ENCODE measurements around the gene NUDT5. TPM values are rescaled to one million over a fixed set of nuclear protein-coding genes. Genes with fewer than 3 reads are reported as not detected.
"Not testable (repeated sequence)": the region's sequence is repeated elsewhere in the genome, so short reads cannot be mapped to it uniquely, and the experiment has no call there.

NUDT5 gene
- total RNA-seq, 1 experiment from 2014 or later, result 96.9 TPM

DNA sequence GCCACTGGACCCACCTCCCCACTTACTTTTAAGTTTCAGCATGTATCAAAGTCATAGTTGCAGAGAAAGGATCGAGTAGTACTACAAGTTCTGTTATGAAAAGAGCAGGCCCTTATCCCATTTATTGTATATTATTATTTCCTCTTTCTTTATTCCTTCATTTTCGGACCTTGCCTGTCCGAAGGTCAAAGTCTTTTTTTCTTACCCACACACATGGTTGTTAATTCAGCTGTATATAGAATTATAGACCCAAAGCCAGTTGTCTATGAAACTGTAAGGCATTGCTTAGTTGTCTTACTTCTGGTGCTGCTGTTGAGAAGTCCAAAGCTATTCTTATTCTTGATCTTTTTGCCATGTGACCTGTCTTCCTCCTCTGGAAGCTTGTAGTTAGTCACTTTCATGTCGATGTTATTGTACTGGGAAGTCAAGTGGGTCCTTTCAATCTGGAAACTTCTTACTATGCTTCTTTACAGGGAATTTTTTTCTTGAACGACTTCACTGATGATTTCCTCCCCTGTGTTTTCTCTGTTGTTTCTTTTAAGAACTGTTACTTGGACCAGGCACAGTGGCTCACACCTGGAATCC, 8.3 kb downstream of the NUDT5 start:
- Histone ChIP-seq H3K9ac (ENCODE audit: low read length) (no peak overlapping the region), H3K79me2 (ENCODE audit: low read length) (peaks cover 66% of the 10 kb centered on the region)

GRCh38 chr10:12186323-12186722, 9.4 kb downstream of the NUDT5 start:
- no peaks in the 10 kb centered on the region for H3K9me2 ChIP-seq (replicated peaks; ENCODE audit: insufficient read depth, low read length)
- H3K79me2 ChIP-seq (ENCODE audit: low read length), result peaks cover 55% of the 10 kb centered on the region
- H2AFZ ChIP-seq (ENCODE audit: low read length), result no peak overlapping the region
- no peaks in the 10 kb centered on the region for H3K27me3 ChIP-seq (ENCODE audit: low read length)
- H3K36me3 ChIP-seq (ENCODE audit: insufficient read depth, low read length), result peaks cover 24% of the 10 kb centered on the region; the same call in 1 of the 2 replicates
- no peaks in the 10 kb centered on the region for H4K20me1 ChIP-seq (ENCODE audit: insufficient read depth, low read depth, low read length)
- no peak for DNase-seq
- H3K27ac ChIP-seq (ENCODE audit: low read length), result no peak overlapping the region
- no peak overlapping the region for H3K4me3 ChIP-seq (ENCODE audit: low read length)
- no peaks in the 10 kb centered on the region for H3K9me3 ChIP-seq (ENCODE audit: low read length)
- no peak overlapping the region for H3K4me2 ChIP-seq (ENCODE audit: low read depth, low read length, poor library complexity, severe bottlenecking)
- no peak overlapping the region for H3K9ac ChIP-seq (ENCODE audit: low read length)
- no peaks in the 10 kb centered on the region for H3K4me1 ChIP-seq (ENCODE audit: low read length)

More for the DNA sequence above, 8.3 kb downstream of the NUDT5 start:
- no peak overlapping the region for H3K27ac ChIP-seq (ENCODE audit: low read length)
- no peaks in the 10 kb centered on the region for H3K4me1 ChIP-seq (ENCODE audit: low read length)
- H4K20me1 ChIP-seq (ENCODE audit: insufficient read depth, low read depth, low read length), result no peaks in the 10 kb centered on the region
- no peaks in the 10 kb centered on the region for H3K9me3 ChIP-seq (ENCODE audit: low read length)
- peaks cover 24% of the 10 kb centered on the region; the same call in 1 of the 2 replicates for H3K36me3 ChIP-seq (ENCODE audit: insufficient read depth, low read length)
- H3K27me3 ChIP-seq (ENCODE audit: low read length), result no peaks in the 10 kb centered on the region
- DNase-seq, result no peak
- no peak overlapping the region for H2AFZ ChIP-seq (ENCODE audit: low read length)
- no peak overlapping the region for H3K4me3 ChIP-seq (ENCODE audit: low read length)
- H3K9me2 ChIP-seq (replicated peaks; ENCODE audit: insufficient read depth, low read length), result no peaks in the 10 kb centered on the region
- H3K4me2 ChIP-seq (ENCODE audit: low read depth, low read length, poor library complexity, severe bottlenecking), result no peak overlapping the region

- Histone ChIP-seq H3K79me2 (ENCODE audit: low read length) (peaks cover 35% of the 10 kb centered on the region), H3K4me3 (ENCODE audit: low read length) (no peak overlapping the region), H2AFZ (ENCODE audit: low read length) (no peak overlapping the region), H4K20me1 (ENCODE audit: insufficient read depth, low read depth, low read length) (no peaks in the 10 kb centered on the region), H3K27ac (ENCODE audit: low read length) (no peak overlapping the region), H3K9me3 (ENCODE audit: low read length) (no peaks in the 10 kb centered on the region), H3K4me2 (ENCODE audit: low read depth, low read length, poor library complexity, severe bottlenecking) (no peak overlapping the region), H3K4me1 (ENCODE audit: low read length) (no peaks in the 10 kb centered on the region), H3K9me2 (replicated peaks; ENCODE audit: insufficient read depth, low read length) (no peaks in the 10 kb centered on the region), H3K9ac (ENCODE audit: low read length) (no peak overlapping the region), H3K36me3 (ENCODE audit: insufficient read depth, low read length) (peaks cover 24% of the 10 kb centered on the region; the same call in 1 of the 2 replicates), H3K27me3 (ENCODE audit: low read length) (no peaks in the 10 kb centered on the region)
- DNase-seq, result no peak
These were observed 11.5 kb downstream of the NUDT5 start for GRCh38 chr10:12184165-12184564.

DNA sequence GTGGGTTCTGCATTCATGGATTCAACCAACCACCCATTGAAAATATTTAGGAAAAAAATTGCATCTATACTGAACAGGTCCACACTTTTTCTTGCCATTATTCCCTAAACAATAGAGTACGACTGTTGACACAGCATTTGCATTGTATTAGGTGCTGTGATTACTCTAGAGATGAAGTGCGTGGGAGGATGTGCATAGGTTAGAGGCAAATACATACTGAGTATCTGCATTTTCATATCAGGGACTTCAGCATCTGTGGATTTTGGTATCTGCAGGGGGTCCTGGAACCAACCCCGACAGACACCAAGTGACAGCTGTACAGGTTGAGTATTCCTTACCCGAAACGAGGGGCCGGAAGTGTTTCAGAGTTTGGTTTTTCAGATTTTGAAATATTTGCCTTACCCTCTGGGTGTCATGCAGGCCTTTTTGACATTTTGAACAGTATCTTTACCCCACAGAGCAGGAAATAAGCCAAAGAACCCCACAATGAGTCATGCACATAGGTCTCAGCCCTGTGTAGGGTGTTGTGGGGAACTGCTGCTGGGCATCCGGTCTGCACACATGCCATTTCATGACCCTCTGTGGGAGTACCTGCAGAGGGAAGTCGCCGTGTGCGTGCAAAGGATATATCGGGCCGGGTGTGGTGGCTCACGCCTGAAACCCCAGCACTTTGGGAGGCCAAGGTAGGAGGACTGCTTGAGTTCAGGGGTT, 14.5 kb downstream of the NUDT5 start:
- Histone ChIP-seq H3K4me2 (ENCODE audit: low read depth, low read length, poor library complexity, severe bottlenecking) (no peak overlapping the region), H3K4me1 (ENCODE audit: low read length) (no peaks in the 10 kb centered on the region), H3K36me3 (ENCODE audit: insufficient read depth, low read length) (peaks cover 24% of the 10 kb centered on the region; the same call in 1 of the 2 replicates), H3K4me3 (ENCODE audit: low read length) (no peak overlapping the region), H3K27ac (ENCODE audit: low read length) (no peak overlapping the region), H3K9me2 (replicated peaks; ENCODE audit: insufficient read depth, low read length) (no peaks in the 10 kb centered on the region), H4K20me1 (ENCODE audit: insufficient read depth, low read depth, low read length) (no peaks in the 10 kb centered on the region), H2AFZ (ENCODE audit: low read length) (no peak overlapping the region), H3K79me2 (ENCODE audit: low read length) (peaks cover 11% of the 10 kb centered on the region), H3K27me3 (ENCODE audit: low read length) (no peaks in the 10 kb centered on the region), H3K9ac (ENCODE audit: low read length) (no peak overlapping the region), H3K9me3 (ENCODE audit: low read length) (no peaks in the 10 kb centered on the region)
- no peak for DNase-seq

- H3K4me1 ChIP-seq (ENCODE audit: low read length), result no peaks in the 10 kb centered on the region
- H3K79me2 ChIP-seq (ENCODE audit: low read length), result peaks cover 3% of the 10 kb centered on the region; the same call in 1 of the 2 replicates
- no peak for DNase-seq
- no peak overlapping the region for H2AFZ ChIP-seq (ENCODE audit: low read length)
- H4K20me1 ChIP-seq (ENCODE audit: insufficient read depth, low read depth, low read length), result no peaks in the 10 kb centered on the region
- H3K36me3 ChIP-seq (ENCODE audit: insufficient read depth, low read length), result peaks cover 16% of the 10 kb centered on the region; the same call in 1 of the 2 replicates
- H3K9ac ChIP-seq (ENCODE audit: low read length), result no peak overlapping the region
- no peaks in the 10 kb centered on the region for H3K27me3 ChIP-seq (ENCODE audit: low read length)
- no peak overlapping the region for H3K27ac ChIP-seq (ENCODE audit: low read length)
- no peaks in the 10 kb centered on the region for H3K9me3 ChIP-seq (ENCODE audit: low read length)
- no peak overlapping the region for H3K4me3 ChIP-seq (ENCODE audit: low read length)
- no peak overlapping the region for H3K4me2 ChIP-seq (ENCODE audit: low read depth, low read length, poor library complexity, severe bottlenecking)
- H3K9me2 ChIP-seq (replicated peaks; ENCODE audit: insufficient read depth, low read length), result no peaks in the 10 kb centered on the region
These were observed 15.3 kb downstream of the NUDT5 start for GRCh38 chr10:12180221-12180974.

DNA sequence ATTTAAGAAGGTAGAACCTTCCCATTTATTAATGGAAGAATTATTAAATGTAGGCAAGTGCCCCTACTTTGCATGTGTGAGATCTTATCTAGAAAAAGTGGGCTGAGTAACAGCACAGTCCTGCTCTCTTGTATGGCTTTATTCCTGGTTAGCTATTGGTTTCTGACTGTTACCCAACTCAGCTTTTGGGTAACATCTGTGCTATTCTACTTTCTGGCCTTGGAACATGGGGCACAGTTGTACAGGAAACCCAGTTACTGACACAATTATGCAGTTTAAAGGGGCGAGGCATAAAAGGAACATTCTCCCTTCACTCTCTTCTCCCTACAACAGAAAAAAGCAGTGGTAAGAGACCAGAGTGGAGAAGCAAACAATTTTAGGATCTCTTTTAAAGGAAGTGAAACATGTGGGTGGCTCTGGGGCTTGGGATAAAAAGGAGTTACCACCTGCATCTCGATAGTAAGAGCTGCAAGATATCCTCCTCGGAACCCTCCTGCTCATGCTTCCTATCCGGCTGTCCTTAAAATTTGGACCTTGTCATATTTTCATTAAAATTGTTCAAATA, 16.0 kb downstream of the NUDT5 start:
- no peak for DNase-seq
- H3K4me2 ChIP-seq (ENCODE audit: low read depth, low read length, poor library complexity, severe bottlenecking), result no peak overlapping the region

GRCh38 chr10:12177642-12178041, 18.0 kb downstream of the NUDT5 start:
- DNase-seq, result no peak
- Histone ChIP-seq H3K4me3 (ENCODE audit: low read length) (no peak overlapping the region), H3K4me1 (ENCODE audit: low read length) (no peaks in the 10 kb centered on the region), H3K79me2 (ENCODE audit: low read length) (no peaks in the 10 kb centered on the region), H2AFZ (ENCODE audit: low read length) (no peak overlapping the region), H3K36me3 (ENCODE audit: insufficient read depth, low read length) (no peaks in the 10 kb centered on the region; the same call in 1 of the 2 replicates), H4K20me1 (ENCODE audit: insufficient read depth, low read depth, low read length) (no peaks in the 10 kb centered on the region), H3K9me3 (ENCODE audit: low read length) (no peaks in the 10 kb centered on the region), H3K27me3 (ENCODE audit: low read length) (no peaks in the 10 kb centered on the region), H3K4me2 (ENCODE audit: low read depth, low read length, poor library complexity, severe bottlenecking) (no peak overlapping the region), H3K9me2 (replicated peaks; ENCODE audit: insufficient read depth, low read length) (no peaks in the 10 kb centered on the region), H3K27ac (ENCODE audit: low read length) (no peak overlapping the region), H3K9ac (ENCODE audit: low read length) (no peak overlapping the region)

More for the DNA sequence above, 16.0 kb downstream of the NUDT5 start:
- Histone ChIP-seq H3K9ac (ENCODE audit: low read length) (no peak overlapping the region), H2AFZ (ENCODE audit: low read length) (no peak overlapping the region), H3K9me3 (ENCODE audit: low read length) (no peaks in the 10 kb centered on the region), H3K9me2 (replicated peaks; ENCODE audit: insufficient read depth, low read length) (no peaks in the 10 kb centered on the region), H4K20me1 (ENCODE audit: insufficient read depth, low read depth, low read length) (no peaks in the 10 kb centered on the region), H3K36me3 (ENCODE audit: insufficient read depth, low read length) (peaks cover 10% of the 10 kb centered on the region; the same call in 1 of the 2 replicates), H3K4me3 (ENCODE audit: low read length) (no peak overlapping the region), H3K27ac (ENCODE audit: low read length) (no peak overlapping the region), H3K27me3 (ENCODE audit: low read length) (no peaks in the 10 kb centered on the region), H3K4me1 (ENCODE audit: low read length) (no peaks in the 10 kb centered on the region), H3K79me2 (ENCODE audit: low read length) (no peaks in the 10 kb centered on the region)

- H3K4me3 ChIP-seq (ENCODE audit: low read length); H3K4me2 ChIP-seq (ENCODE audit: low read depth, low read length, poor library complexity, severe bottlenecking): not testable (repeated sequence)
- peaks cover 30% of the 10 kb centered on the region; the same call in 1 of the 2 replicates for H3K36me3 ChIP-seq (ENCODE audit: insufficient read depth, low read length)
These were observed 24.2 kb downstream of the NUDT5 start for GRCh38 chr10:12171512-12171911.

More at GRCh38 chr10:12171512-12171911, 24.2 kb downstream of the NUDT5 start:
- H3K9me3 ChIP-seq (ENCODE audit: low read length); H3K27ac ChIP-seq (ENCODE audit: low read length); H4K20me1 ChIP-seq (ENCODE audit: insufficient read depth, low read depth, low read length); H2AFZ ChIP-seq (ENCODE audit: low read length); H3K79me2 ChIP-seq (ENCODE audit: low read length); H3K9me2 ChIP-seq (replicated peaks; ENCODE audit: insufficient read depth, low read length); H3K4me1 ChIP-seq (ENCODE audit: low read length); H3K27me3 ChIP-seq (ENCODE audit: low read length); DNase-seq; H3K9ac ChIP-seq (ENCODE audit: low read length): not testable (repeated sequence)
